ENCODE results near the gene ERC2. TPM values are rescaled to one million over a fixed set of nuclear protein-coding genes. Genes with fewer than 3 reads are reported as not detected.

ERC2 gene
- polyA plus RNA-seq, 1 donor: 1.6 TPM

- no peak for DNase-seq
Observed at GRCh38 chr3:55569033-55569599, 899.2 kb downstream of the ERC2 start.

GRCh38 chr3:55567615-55568014 is 900.7 kb downstream of the ERC2 start:
- DNase-seq: no peak

- no peak for DNase-seq
Observed at GRCh38 chr3:55567121-55567520, 901.1 kb downstream of the ERC2 start.

- DNase-seq: no peak
Observed at GRCh38 chr3:55565521-55565920, 902.7 kb downstream of the ERC2 start.

- DNase-seq: no peak
Observed at GRCh38 chr3:55564726-55565125, 903.5 kb downstream of the ERC2 start.

GRCh38 chr3:55562700-55563099 is 905.6 kb downstream of the ERC2 start:
- DNase-seq: no peak

- no peak for DNase-seq
Observed at GRCh38 chr3:55559500-55560423, 908.5 kb downstream of the ERC2 start.

GRCh38 chr3:55558316-55558715 is 910.0 kb downstream of the ERC2 start:
- no peak for DNase-seq

GRCh38 chr3:55557549-55557948 is 910.7 kb downstream of the ERC2 start:
- DNase-seq: no peak

- DNase-seq: no peak
Observed at GRCh38 chr3:55556619-55557537, 911.4 kb downstream of the ERC2 start.

- DNase-seq: peak; percentile 26
Observed at GRCh38 chr3:55555873-55556618, 912.2 kb downstream of the ERC2 start.

- peak; percentile 21 for DNase-seq
Observed at GRCh38 chr3:55554634-55555425, 913.4 kb downstream of the ERC2 start.

- no peak for DNase-seq
Observed at GRCh38 chr3:55551644-55552043, 916.6 kb downstream of the ERC2 start.

GRCh38 chr3:55549177-55549576 is 919.1 kb downstream of the ERC2 start:
- DNase-seq: peak; percentile 48

GRCh38 chr3:55546866-55547669 is 921.2 kb downstream of the ERC2 start:
- no peak for DNase-seq

- DNase-seq: no peak
Observed at GRCh38 chr3:55545995-55546394, 922.3 kb downstream of the ERC2 start.

- DNase-seq: no peak
Observed at GRCh38 chr3:55544219-55544618, 924.0 kb downstream of the ERC2 start.

GRCh38 chr3:55543181-55543614 is 925.1 kb downstream of the ERC2 start:
- DNase-seq: no peak

- DNase-seq: no peak
Observed at GRCh38 chr3:55541456-55541855, 926.8 kb downstream of the ERC2 start.

- DNase-seq: no peak
Observed at GRCh38 chr3:55541016-55541415, 927.3 kb downstream of the ERC2 start.

Data from hindlimb muscle (tissue), 1 donor.